ENCODE data around the gene DRAM1.
"Not testable (repeated sequence)": the region's sequence is repeated elsewhere in the genome, so short reads cannot be mapped to it uniquely, and the experiment has no call there.

Gene DRAM1

DNA sequence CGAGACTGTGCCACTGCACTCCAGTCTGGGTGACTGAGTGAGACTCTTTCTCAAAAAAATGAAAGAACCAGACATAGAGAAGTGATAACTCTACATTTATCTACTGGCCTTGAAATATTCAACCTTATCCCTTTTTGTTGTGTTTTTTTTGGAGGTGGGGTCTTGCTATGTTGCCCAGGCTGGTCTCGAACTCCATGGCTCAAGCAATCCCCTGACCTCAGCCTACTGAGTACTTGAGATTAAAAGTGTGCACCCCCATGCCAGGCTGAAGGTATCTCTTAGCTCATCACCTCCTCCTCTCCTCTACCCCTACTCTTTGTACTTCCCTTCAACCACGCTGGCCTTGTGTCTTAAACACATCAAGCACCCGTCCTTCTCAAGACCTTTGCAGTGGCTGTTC, 3.8 kb downstream of the DRAM1 start:
- Histone ChIP-seq H3K9me3 (ENCODE audit: control insufficient read depth, low read length) (no peaks in the 10 kb centered on the region), H3K27ac (ENCODE audit: low read depth, low read length, severe bottlenecking) (no peak overlapping the region), H3K4me1 (ENCODE audit: control insufficient read depth, insufficient read depth, low read length, poor library complexity, severe bottlenecking) (peaks cover 9% of the 10 kb centered on the region), H3K4me3 (ENCODE audit: extremely low read depth, insufficient read depth, low read length, poor library complexity, severe bottlenecking) (no peak overlapping the region), H3K36me3 (ENCODE audit: control insufficient read depth, insufficient read depth, low read length) (peaks cover 18% of the 10 kb centered on the region)
- 85 to 90% methylated on average over 3 to 4 of the region's 4 CpGs for WGBS, 2 experiments (ENCODE audit: insufficient coverage in 2 of 2)

DNA sequence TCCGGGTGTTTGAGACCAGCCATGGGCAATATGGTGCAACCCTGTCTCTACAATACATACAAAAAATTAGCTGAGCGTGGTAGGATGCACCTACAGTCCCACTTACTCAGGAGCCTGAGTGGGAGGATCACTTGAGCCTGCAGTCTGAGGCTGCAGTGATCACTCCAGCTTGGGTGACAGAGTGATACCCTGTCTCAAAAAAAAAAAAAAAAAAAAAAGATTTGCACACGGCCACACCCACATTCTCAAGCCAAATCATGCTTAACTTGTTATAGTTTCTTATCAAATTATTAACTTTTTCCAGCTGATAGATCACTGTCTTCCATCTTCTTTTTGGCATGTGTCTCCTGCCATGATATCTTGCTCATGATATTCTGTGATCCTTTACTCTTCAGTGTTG, 6.8 kb downstream of the DRAM1 start:
- 75% methylated on average over 2 of the region's 3 CpGs; no CpG with 5 or more reads in 1 of the 2 experiments for WGBS, 2 experiments (ENCODE audit: insufficient coverage in 2 of 2)
- Histone ChIP-seq H3K36me3 (ENCODE audit: control insufficient read depth, insufficient read depth, low read length) (peaks cover 18% of the 10 kb centered on the region), H3K4me1 (ENCODE audit: control insufficient read depth, insufficient read depth, low read length, poor library complexity, severe bottlenecking) (no peaks in the 10 kb centered on the region), H3K27ac (ENCODE audit: low read depth, low read length, severe bottlenecking) (no peak overlapping the region), H3K4me3 (ENCODE audit: extremely low read depth, insufficient read depth, low read length, poor library complexity, severe bottlenecking) (no peak overlapping the region), H3K9me3 (ENCODE audit: control insufficient read depth, low read length) (no peaks in the 10 kb centered on the region)

DNA sequence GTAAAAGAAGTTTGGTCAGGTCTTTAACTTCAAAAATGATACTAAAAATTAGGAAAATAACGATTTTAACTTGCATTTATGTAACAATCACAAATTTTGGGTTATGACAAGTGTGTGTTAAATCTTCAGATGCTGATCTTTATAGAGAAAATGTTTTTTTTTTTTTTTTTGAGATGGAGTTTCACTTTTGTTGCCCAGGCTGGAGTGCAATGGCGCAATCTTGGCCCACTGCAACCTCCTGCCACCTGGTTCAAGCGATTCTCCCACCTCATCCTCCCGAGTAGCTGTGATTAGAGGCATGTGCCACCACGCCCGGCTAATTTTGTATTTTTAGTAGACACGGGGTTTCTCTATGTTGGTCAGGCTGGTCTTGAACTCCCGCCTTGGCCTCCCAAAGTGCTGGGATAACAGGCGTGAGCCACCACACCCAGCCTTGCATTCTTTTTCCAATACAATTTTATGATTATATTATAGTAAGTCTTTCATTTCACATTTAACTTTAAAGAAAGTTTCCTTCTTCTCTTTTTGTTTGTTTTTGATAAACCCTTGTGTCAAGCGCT, 7.5 kb downstream of the DRAM1 start:
- WGBS, 2 experiments (ENCODE audit: insufficient coverage in 2 of 2), result 82 to 94% methylated on average over 3 to 4 of the region's 10 CpGs
- H3K36me3 ChIP-seq (ENCODE audit: control insufficient read depth, insufficient read depth, low read length), result peaks cover 18% of the 10 kb centered on the region
- H3K4me1 ChIP-seq (ENCODE audit: control insufficient read depth, insufficient read depth, low read length, poor library complexity, severe bottlenecking); H3K27ac ChIP-seq (ENCODE audit: low read depth, low read length, severe bottlenecking); H3K9me3 ChIP-seq (ENCODE audit: control insufficient read depth, low read length); H3K4me3 ChIP-seq (ENCODE audit: extremely low read depth, insufficient read depth, low read length, poor library complexity, severe bottlenecking): not testable (repeated sequence)

DNA sequence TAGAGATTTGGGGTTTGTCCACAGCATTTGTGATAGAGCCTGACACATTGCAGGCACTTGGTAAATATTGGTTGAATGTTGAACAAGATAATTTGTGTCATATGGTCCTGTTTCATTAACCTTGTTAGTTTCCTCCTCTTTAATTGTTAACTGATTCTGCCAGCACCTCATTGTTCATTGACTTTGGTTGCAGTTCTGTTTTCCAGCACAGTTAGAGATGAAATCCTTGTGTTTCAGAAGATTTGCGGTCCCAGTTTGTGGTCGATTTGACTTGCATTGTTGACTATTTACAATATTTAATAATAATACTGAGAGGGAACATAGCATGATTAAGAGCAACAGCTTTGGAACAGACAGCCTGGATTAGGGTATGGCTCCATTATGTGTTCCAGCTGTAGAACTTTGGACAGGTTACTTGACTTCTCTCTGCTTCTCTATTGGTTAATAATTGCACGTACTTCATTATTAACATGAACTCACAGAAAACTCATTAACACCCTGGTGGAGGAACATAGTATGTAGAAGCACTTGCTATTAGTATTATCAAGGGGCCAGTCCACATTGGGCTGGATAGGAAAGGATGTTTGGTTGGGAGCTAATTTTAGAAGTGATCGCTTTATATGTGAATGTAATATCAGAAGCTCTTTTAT, 8.7 kb downstream of the DRAM1 start:
- Histone ChIP-seq H3K4me1 (ENCODE audit: control insufficient read depth, insufficient read depth, low read length, poor library complexity, severe bottlenecking) (peaks cover 3% of the 10 kb centered on the region), H3K9me3 (ENCODE audit: control insufficient read depth, low read length) (no peaks in the 10 kb centered on the region), H3K4me3 (ENCODE audit: extremely low read depth, insufficient read depth, low read length, poor library complexity, severe bottlenecking) (no peak overlapping the region), H3K36me3 (ENCODE audit: control insufficient read depth, insufficient read depth, low read length) (peaks cover 11% of the 10 kb centered on the region), H3K27ac (ENCODE audit: low read depth, low read length, severe bottlenecking) (no peak overlapping the region)
- no CpG with 5 or more reads among the region's 4 CpGs for WGBS, 2 experiments (ENCODE audit: insufficient coverage in 2 of 2)

DNA sequence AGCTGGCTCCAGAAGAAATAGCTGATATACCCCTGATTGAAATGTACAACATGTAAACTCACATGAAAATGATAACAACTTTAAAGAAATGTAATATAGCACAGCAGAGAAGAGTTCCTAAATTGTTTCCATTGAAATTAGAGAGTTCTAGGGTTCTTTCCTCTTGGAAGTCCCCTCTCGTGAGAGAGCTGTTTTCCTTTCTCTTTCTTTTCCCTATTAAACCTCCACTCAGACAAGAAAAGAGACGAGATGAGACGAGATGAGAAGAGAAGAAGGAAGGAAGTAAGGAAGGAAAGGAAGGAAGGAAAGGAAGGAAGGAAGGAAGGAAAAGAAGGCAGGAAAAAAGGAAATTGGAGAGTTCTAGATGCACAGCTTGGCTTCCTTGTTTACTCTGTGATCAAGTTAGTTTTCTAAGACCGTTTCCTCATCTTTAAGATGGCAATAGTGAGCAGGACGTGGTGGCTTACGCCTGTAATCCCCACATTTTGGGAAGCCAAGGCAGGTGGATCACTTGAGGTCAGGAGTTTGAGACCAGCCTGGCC, 11.9 kb downstream of the DRAM1 start:
- H3K36me3 ChIP-seq (ENCODE audit: control insufficient read depth, insufficient read depth, low read length), result peaks cover 3% of the 10 kb centered on the region
- no peaks in the 10 kb centered on the region for H3K9me3 ChIP-seq (ENCODE audit: control insufficient read depth, low read length)
- 90 to 95% methylated on average over 1 to 5 of the region's 6 CpGs for WGBS, 2 experiments (ENCODE audit: insufficient coverage in 2 of 2)
- no peak overlapping the region for H3K4me3 ChIP-seq (ENCODE audit: extremely low read depth, insufficient read depth, low read length, poor library complexity, severe bottlenecking)
- H3K4me1 ChIP-seq (ENCODE audit: control insufficient read depth, insufficient read depth, low read length, poor library complexity, severe bottlenecking), result peaks cover 21% of the 10 kb centered on the region
- H3K27ac ChIP-seq (ENCODE audit: low read depth, low read length, severe bottlenecking), result no peak overlapping the region

DNA sequence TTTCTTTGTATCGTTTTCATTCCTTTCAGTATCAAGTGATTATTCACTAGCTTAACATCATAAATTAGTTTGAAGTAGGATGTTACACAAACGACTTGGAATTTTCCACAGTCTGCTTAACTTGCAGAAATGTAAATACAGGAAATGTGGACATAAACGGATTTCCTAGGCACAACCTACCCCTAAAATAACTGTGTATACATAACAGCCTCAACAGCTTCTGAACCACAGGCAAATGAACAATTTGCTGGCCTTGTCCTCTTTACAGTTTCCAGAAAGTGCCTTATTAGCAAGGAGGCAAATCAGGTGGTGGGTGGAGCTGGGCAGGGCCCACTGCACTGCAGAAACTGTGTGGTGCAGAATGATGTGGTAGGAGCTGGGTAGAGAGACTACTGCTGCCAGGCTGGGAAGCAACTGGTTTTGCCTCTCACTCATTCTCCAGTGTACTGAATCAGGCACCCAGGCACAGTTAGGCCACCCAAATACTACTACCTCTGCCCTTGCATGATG, 14.1 kb downstream of the DRAM1 start:
- Histone ChIP-seq H3K27ac (ENCODE audit: low read depth, low read length, severe bottlenecking) (peak overlapping the region; percentile 69), H3K4me1 (ENCODE audit: control insufficient read depth, insufficient read depth, low read length, poor library complexity, severe bottlenecking) (peaks cover 24% of the 10 kb centered on the region), H3K9me3 (ENCODE audit: control insufficient read depth, low read length) (no peaks in the 10 kb centered on the region), H3K4me3 (ENCODE audit: extremely low read depth, insufficient read depth, low read length, poor library complexity, severe bottlenecking) (no peak overlapping the region), H3K36me3 (ENCODE audit: control insufficient read depth, insufficient read depth, low read length) (peaks cover 3% of the 10 kb centered on the region)
- 75% methylated on average over 1 of the region's 3 CpGs; no CpG with 5 or more reads in 1 of the 2 experiments for WGBS, 2 experiments (ENCODE audit: insufficient coverage in 2 of 2)

DNA sequence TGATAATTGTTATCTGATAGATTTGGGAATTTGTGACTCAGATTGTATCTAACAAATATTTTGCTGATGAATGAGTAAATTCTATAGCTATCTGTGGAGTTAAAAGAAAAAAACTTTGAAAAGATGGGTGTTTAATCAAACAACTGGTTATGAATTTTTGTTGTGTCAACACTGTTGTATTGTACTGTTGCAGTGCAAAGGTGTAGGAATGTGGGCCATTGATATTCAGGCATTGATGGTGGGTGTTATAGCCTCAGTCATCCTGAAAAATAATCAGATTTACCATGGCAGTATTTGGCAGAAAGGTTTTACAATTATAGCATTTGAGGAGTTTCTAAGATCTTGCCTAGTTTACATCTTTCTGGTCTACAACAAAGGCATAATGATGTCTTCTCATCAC, 15.4 kb downstream of the DRAM1 start:
- H3K4me3 ChIP-seq (ENCODE audit: extremely low read depth, insufficient read depth, low read length, poor library complexity, severe bottlenecking), result no peak overlapping the region
- peaks cover 24% of the 10 kb centered on the region for H3K4me1 ChIP-seq (ENCODE audit: control insufficient read depth, insufficient read depth, low read length, poor library complexity, severe bottlenecking)
- H3K9me3 ChIP-seq (ENCODE audit: control insufficient read depth, low read length), result no peaks in the 10 kb centered on the region
- no peak overlapping the region for H3K27ac ChIP-seq (ENCODE audit: low read depth, low read length, severe bottlenecking)
- peaks cover 3% of the 10 kb centered on the region for H3K36me3 ChIP-seq (ENCODE audit: control insufficient read depth, insufficient read depth, low read length)

DNA sequence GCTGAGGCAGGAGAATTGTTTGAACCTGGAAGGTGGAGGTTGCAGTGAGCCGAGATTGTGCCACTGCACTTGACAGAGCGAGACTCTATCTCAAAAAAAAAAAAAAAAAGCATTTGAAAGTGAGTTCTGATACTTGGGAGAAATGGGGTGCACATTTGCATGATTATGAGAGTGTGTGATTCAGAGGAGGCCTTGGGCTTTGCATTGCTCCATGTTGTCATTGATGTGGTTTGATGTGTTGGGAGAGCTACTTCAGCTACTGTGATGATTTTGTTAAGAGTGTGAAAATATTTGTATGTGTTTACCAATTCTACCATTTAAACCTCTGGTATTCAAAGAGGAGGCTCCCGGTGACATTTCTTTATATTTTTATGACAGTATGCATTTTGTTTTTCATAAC, 24.4 kb downstream of the DRAM1 start:
- Histone ChIP-seq H3K36me3 (ENCODE audit: control insufficient read depth, insufficient read depth, low read length) (peaks cover 38% of the 10 kb centered on the region), H3K4me3 (ENCODE audit: extremely low read depth, insufficient read depth, low read length, poor library complexity, severe bottlenecking) (no peak overlapping the region), H3K27ac (ENCODE audit: low read depth, low read length, severe bottlenecking) (no peak overlapping the region), H3K9me3 (ENCODE audit: control insufficient read depth, low read length) (no peaks in the 10 kb centered on the region), H3K4me1 (ENCODE audit: control insufficient read depth, insufficient read depth, low read length, poor library complexity, severe bottlenecking) (no peaks in the 10 kb centered on the region)
- no CpG with 5 or more reads among the region's 3 CpGs for WGBS, 2 experiments (ENCODE audit: insufficient coverage in 2 of 2)

DNA sequence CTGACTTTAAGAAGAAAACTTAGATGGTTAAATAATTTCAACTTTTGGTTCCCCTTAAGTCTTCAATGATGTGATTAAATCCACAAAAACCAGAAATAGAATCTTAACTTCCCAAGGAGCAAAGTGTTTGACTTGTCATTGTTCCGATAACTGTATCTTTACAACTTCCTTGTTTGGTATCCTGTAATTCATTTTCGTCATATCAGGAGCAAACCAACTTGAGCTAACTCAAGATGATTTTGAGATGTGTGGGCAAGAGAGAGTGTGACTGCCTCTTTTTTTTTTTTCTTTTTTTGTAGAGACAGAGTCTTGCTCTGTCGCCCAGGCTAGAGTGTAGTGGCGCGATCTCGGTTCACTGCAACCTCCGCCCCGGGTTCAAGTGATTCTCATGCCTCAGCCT, 25.3 kb downstream of the DRAM1 start:
- H3K4me1 ChIP-seq (ENCODE audit: control insufficient read depth, insufficient read depth, low read length, poor library complexity, severe bottlenecking), result no peaks in the 10 kb centered on the region
- 96 to 100% methylated on average over 5 of the region's 8 CpGs for WGBS, 2 experiments (ENCODE audit: insufficient coverage in 2 of 2)
- H3K27ac ChIP-seq (ENCODE audit: low read depth, low read length, severe bottlenecking), result no peak overlapping the region
- H3K36me3 ChIP-seq (ENCODE audit: control insufficient read depth, insufficient read depth, low read length), result peaks cover 45% of the 10 kb centered on the region
- H3K9me3 ChIP-seq (ENCODE audit: control insufficient read depth, low read length), result no peaks in the 10 kb centered on the region
- no peak overlapping the region for H3K4me3 ChIP-seq (ENCODE audit: extremely low read depth, insufficient read depth, low read length, poor library complexity, severe bottlenecking)

DNA sequence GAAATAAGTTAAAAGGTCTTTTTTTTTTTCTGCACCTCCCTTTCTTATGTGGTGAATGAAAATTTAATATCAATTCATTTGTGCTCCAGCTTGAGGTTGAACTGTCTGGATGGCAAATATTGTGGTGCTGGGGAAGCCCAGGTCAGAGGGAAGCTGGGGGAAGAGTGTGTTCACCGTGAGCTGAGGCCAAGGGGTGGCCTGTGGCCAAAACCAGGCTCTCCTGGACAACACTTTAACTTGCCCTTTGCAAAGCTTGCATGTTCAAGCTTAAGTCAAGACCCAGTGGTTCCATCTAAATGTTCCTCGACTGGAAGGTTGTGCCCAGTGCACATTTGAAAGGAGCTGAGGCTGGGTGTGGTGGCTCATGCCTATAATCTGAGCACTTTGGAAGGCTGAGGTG, 28.8 kb downstream of the DRAM1 start:
- Histone ChIP-seq H3K9me3 (ENCODE audit: control insufficient read depth, low read length) (no peaks in the 10 kb centered on the region), H3K4me1 (ENCODE audit: control insufficient read depth, insufficient read depth, low read length, poor library complexity, severe bottlenecking) (no peaks in the 10 kb centered on the region), H3K4me3 (ENCODE audit: extremely low read depth, insufficient read depth, low read length, poor library complexity, severe bottlenecking) (no peak overlapping the region), H3K36me3 (ENCODE audit: control insufficient read depth, insufficient read depth, low read length) (peaks cover 39% of the 10 kb centered on the region), H3K27ac (ENCODE audit: low read depth, low read length, severe bottlenecking) (no peak overlapping the region)
- WGBS, 2 experiments (ENCODE audit: insufficient coverage in 2 of 2), result 75 to 100% methylated on average over 1 to 2 of the region's 2 CpGs

DNA sequence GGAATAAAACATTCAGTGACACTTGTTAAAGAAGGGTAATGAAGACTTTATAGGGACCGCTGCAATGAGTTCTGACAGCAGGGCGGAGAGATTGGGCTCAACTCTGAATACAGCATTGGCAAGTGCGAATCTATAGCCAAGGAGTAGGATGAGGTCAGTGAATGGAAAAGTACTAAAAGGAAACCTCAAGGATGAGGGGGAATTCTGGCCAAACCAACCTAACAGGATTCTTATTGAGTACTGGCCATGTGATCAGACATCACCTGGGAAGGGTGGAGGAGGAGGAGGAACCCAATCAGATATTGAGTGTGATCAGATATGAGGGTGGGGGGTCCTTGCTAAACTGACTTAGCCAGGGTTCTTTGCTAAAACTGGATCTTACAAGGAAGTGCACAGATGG, 31.0 kb downstream of the DRAM1 start:
- no peaks in the 10 kb centered on the region for H3K4me1 ChIP-seq (ENCODE audit: control insufficient read depth, insufficient read depth, low read length, poor library complexity, severe bottlenecking)

More for the DNA sequence above, 31.0 kb downstream of the DRAM1 start:
- H3K4me3 ChIP-seq (ENCODE audit: extremely low read depth, insufficient read depth, low read length, poor library complexity, severe bottlenecking), result no peak overlapping the region
- whole genome bisulfite sequencing, 2 experiments (ENCODE audit: insufficient coverage in 2 of 2), result 83 to 90% methylated on average over 3 of the region's 3 CpGs
- peaks cover 27% of the 10 kb centered on the region for H3K36me3 ChIP-seq (ENCODE audit: control insufficient read depth, insufficient read depth, low read length)
- no peak overlapping the region for H3K27ac ChIP-seq (ENCODE audit: low read depth, low read length, severe bottlenecking)
- no peaks in the 10 kb centered on the region for H3K9me3 ChIP-seq (ENCODE audit: control insufficient read depth, low read length)
